ENCODE data around the gene MSX2. TPM values are rescaled to one million over a fixed set of nuclear protein-coding genes. Genes with fewer than 3 reads are reported as not detected.
"Not testable (repeated sequence)": the region's sequence is repeated elsewhere in the genome, so short reads cannot be mapped to it uniquely, and the experiment has no call there.

MSX2 gene
- polyA plus RNA-seq, 3 donors, result 0.31 to 0.98 (median 0.50) TPM

DNA sequence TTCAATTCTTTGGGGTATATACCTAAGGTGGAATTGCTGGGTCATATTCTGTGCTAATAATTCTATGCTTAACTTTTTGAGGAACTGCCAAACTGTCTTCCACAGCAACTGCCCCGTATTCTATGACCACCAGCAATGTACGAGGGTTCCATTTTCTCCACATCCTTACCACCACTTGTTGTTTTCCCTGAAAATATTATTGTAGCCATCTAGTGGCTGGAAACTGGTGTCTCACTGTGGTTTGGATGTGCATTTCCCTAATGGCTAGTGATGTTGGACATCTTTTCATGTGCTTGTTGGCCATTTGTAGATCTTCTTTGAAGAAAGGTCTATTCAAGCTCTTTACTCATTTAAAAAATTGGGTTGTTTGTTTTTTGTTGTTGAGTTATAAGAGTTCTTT lies 30.7 kb downstream of the MSX2 start:
- no peak for DNase-seq (ENCODE audit: extremely low read depth in 1 of 11, low read depth in 9 of 11, low spot score in 4 of 11)

DNA sequence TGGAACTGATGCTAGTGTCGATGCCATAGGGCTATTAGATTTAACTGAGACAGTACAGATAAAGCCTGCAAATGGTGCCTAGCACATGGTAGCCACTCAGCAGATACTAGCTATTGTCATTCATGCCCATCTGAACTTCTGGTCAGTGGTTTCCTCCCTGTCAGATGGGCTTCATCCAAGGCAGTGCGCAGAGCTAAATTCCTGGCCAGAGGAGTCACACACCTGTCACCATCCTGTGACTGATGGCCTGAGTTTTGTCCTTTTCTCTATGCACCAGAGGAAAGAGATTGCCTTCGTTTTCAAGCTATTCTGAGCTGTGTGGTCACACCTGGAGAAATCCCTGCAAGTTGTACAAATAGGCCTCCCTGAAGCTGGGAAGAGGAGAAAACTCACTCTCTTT lies 34.7 kb downstream of the MSX2 start:
- no peak for DNase-seq (ENCODE audit: extremely low read depth in 1 of 11, low read depth in 9 of 11, low spot score in 4 of 11)

DNA sequence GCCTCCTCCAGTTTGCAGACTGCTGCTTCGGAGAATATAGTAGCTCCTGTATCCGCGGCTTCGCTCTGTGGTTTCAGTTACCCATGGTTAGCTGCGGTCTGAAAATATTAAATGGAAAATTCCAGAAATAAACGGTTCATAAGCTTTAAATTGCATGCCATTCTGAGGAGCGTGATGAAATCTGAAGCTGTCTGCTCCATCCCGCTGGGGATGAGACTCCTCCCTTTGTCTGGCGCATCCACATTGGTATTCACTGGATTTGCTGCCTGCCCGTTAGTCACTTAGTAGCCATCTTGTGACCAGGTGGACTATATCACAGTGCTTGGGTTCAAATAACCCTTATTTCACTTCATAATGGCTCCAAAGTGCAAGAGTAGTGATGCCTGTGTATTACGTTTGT lies 36.3 kb downstream of the MSX2 start:
- no peak for DNase-seq (ENCODE audit: extremely low read depth in 1 of 11, low read depth in 9 of 11, low spot score in 4 of 11)

DNA sequence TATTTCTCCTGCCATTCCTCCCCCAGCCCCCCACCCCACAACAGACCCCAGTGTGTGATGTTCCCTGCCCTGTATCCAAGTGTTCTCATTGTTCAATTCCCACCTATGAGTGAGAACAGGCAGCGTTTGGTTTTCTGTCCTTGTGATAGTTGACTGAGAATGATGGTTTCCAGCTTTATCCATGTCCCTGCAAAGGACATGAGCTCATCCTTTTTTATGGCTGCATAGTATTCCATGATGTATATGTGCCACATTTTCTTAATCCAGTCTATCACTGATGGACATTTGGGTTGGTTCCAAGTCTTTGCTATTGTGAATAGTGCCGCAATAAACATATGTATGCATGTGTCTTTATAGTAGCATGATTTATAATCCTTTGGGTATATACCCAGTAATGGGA lies 37.0 kb downstream of the MSX2 start:
- not testable (repeated sequence) for DNase-seq (ENCODE audit: extremely low read depth in 1 of 11, low read depth in 9 of 11, low spot score in 4 of 11)

DNA sequence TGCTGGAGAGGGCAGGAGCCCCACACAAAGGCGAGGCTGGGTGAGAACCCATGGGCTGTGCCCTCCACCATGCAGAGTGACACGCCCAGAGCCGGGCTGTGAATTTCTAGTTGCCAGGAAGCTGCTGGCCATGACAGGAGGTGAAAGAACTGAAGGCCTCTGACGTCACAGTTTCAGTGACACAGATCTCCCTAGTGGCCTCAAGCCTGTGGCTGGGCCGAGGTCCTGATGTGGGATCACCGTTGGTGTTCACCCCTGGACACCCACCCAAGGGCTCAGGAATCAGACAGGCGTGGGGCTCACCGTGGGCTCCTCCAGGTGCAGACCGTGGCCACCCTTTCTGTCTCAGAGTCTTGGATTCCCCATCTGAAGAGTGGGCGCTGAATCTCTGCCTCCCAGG lies 39.9 kb downstream of the MSX2 start:
- no peak for DNase-seq (ENCODE audit: extremely low read depth in 1 of 11, low read depth in 9 of 11, low spot score in 4 of 11)

DNA sequence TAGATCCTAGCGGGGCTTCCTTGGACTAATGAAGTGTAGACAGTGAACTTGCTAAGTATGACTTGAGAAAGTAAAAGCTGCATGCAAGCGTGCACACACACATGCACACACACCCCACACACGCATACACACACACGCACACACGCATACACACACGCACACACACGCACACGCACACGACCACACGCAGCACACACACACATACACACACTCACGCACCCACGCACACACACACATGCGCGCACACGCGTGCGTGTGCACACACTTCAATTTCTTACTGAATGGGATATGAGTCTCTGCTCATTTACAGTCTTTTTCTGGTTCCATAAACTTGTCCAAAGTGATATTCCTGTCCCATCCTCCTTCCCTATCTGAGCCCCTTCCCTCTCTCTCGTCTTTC lies 41.2 kb downstream of the MSX2 start:
- no peak for DNase-seq (ENCODE audit: extremely low read depth in 1 of 11, low read depth in 9 of 11, low spot score in 4 of 11)

DNA sequence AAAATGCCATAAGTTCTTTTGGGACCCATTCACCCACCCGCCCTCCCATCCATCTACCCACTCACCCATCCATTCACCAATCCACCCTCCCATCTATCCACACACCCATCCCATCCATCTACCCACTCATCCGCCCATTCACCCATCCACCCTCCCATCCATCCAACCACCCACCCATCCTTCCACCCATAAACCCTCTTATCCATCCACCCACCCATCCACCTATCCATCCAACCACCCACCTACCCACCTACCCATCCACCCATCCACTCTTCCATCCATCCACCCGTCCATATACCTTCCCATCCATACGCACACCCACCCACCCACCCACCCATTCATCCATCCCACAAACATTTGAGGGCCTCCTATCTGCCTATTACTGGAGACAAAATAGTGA lies 43.3 kb downstream of the MSX2 start:
- no peak for DNase-seq (ENCODE audit: extremely low read depth in 1 of 11, low read depth in 9 of 11, low spot score in 4 of 11)

DNA sequence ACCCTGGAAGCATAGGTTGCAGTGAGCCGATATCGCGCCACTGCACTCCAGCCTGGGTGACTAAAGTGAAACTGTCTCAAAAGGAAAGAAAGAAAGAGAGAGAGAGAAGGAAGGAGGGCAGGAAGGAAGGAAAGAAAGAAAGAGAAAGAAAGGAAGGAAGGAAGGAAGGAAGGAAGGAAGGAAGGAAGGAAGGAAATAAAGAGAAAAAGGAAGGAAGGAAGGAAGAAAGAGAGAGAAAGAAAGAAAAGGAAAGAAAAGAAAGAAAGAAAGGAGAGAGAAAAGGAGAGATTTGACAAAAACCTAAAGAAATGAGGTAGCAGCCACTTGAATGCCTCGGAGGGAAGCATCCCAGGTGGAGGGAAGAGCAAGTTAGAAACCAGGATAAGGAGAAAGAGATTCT lies 44.6 kb downstream of the MSX2 start:
- DNase-seq (ENCODE audit: extremely low read depth in 1 of 11, low read depth in 9 of 11, low spot score in 4 of 11), result no peak

DNA sequence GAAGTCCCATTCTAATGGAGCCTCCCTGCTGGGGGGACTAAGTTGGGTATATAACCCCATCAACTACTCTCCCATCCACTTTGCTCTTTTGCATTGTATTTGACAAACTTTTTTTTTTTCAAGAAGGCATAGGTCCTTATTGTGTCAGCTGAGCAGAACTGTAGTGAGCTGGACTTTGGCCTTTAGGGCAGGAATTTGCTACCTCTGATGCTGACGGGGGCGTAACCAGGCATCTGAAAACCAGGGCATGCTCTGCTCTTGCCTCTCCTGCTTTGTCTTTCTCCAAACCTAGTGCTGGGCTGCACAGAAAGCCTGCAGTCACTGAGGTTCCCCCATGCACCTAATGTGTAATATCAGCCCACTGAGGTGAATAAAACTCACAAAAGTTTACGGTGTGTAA lies 49.0 kb downstream of the MSX2 start:
- DNase-seq (ENCODE audit: extremely low read depth in 1 of 11, low read depth in 9 of 11, low spot score in 4 of 11), result no peak

DNA sequence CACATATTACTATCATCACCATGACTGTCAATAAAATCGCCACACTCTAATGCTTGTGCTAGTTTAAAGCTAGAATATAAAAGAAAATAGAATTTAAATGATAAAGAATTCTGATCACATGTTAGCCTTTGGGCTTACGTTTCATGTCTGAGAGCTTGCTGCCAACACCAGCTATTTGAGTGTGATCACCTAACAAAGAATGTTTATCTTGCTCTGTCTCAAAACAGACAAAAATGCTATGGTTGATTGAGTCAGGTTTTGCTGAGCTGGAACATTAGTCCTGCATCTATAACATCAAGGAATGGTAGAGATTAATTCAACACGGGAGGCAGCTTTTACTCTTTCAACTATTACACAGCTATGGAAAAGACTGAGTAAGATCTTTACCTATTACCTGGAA lies 50.7 kb downstream of the MSX2 start:
- no peak for DNase-seq (ENCODE audit: extremely low read depth in 1 of 11, low read depth in 9 of 11, low spot score in 4 of 11)

DNA sequence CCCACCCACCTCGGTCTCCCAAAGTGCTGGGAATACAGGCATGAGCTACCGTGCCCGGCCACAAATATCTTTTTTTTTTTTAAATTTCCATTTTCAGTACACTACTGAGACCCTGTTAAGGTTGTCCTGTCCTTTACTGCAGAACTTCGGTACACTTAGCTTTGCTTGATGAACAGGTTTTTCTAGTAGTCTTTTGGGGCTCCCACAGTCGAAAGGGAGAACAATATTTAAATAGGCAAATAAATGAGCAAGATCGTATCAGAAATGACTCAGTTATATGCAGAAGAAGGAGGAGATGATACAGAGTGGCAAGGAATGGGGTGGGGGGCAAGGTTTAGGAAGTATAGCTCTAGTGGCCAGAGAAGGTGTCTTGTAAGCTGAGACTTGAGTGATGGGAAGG lies 52.7 kb downstream of the MSX2 start:
- no peak for DNase-seq (ENCODE audit: extremely low read depth in 1 of 11, low read depth in 9 of 11, low spot score in 4 of 11)

DNA sequence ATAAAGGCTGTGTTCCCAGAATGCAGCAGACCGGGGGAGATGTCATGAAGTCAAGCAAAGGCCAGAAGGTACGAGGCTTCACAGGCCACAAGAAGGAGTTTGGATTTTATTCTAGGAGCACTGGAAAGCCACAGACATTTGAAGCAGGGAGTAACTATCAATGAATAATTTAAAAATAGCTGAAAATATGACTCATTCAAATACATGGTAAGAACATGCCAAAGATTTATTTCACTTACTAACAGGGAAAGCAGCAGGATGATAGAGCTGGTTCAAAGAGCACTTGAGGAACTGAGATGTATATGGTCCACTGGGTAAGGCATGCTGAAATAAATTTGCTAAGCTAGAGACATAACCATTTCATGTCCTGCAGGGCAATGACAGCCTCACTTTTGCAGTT lies 53.2 kb downstream of the MSX2 start:
- DNase-seq (ENCODE audit: extremely low read depth in 1 of 11, low read depth in 9 of 11, low spot score in 4 of 11), result no peak

All from renal cortex interstitium (tissue), 11 donors.